GM04503 (cell line): ENCODE results near the gene GDF7.

Source experiments
- DNase-seq: peaks from one replicate; pipeline ENCODE4 v3.0.0-alpha.2; 2012; ENCODE audit warnings: low read depth

The GDF7 gene

GRCh38 chr2:20661421-20662307 is 5.3 kb upstream of the GDF7 start:
- no peak for DNase-seq

DNA sequence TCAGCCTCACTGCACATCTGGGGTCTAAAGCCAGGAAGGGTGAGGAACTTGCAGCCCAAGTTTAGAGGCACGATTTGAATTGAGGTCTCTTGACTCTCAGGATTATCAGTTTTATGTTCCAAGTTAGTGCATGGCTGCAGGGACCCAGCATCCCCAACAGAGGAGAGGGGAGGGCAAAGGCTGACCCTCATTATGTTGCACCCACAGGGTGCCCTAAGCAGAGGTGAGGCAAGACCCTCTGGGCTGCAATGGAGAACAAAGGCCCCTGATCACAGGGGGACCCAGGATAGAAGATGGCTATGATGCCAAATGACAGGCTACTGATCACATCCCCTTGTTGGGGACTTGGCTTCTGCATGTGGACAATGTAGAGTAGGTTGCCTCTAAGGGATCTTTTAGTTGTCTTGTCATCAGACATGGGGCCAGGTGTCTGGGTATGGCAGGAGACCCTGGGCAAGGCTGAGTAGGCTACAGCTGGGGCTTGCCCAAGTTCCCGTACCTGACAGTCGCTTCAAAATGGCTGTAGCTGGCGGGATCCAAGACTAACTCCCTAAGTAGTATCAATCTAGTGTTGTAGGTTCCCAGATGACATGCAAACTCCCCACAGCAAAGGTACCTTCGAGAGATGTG is 4.5 kb upstream of the GDF7 start:
- DNase-seq, result no peak

DNA sequence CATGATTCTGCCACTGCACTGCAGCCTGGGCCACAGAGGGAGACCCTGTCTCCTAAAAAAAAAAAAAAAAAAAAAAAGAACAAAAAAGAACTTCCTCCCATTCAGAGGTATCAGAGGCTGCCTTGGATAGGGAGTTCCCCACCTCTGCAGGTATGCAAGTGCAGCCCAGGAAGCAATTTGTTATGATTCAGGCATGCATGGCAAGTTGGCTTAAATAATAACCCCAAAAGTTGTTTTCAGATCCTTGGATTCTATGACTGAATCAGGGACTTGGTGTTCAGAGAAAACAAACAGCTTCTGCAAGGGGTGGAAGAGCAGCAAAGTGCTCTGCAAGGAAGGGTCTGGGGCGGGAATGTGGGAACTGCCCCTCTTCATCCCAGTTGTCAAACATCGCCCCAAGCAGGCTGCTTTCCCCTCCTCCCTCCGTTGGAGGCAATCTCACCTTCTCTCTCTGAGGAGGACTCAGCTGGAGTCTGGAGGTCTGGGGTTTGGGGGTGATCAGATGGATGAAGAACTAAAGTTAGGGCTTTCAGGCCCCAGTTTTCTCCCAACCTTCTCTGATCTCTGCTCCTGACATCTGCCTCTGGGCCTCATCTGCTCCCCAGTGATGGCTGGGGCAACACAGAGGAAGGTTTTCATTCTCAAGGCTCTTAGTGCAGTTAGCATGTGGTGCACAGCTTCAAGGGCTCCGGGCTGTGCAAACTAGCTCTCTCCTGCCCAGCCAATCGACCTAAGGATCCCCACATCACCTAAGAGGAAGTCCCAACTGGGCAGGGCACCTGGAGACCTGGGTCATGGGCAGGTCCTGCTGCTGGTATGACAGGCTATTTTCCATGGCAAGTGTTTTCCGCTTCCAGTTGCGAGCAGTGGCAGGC is 3.5 kb upstream of the GDF7 start:
- DNase-seq, result no peak

DNA sequence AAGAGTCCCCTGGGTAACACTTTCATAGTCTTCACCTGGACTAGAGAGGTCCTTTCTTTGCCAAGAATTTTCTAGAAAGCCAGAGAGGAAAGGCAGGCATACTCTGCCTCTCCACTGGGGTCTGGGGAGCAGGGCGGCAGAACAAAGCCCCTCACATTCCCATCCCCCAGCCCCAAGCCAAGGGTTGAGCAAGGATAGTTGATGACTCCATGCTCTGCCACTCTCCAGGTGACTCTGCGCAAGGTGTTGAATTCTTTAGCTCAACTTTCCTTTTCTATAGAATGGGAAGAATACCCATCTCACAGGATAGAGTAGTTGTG is 2.9 kb upstream of the GDF7 start:
- no peak for DNase-seq

DNA sequence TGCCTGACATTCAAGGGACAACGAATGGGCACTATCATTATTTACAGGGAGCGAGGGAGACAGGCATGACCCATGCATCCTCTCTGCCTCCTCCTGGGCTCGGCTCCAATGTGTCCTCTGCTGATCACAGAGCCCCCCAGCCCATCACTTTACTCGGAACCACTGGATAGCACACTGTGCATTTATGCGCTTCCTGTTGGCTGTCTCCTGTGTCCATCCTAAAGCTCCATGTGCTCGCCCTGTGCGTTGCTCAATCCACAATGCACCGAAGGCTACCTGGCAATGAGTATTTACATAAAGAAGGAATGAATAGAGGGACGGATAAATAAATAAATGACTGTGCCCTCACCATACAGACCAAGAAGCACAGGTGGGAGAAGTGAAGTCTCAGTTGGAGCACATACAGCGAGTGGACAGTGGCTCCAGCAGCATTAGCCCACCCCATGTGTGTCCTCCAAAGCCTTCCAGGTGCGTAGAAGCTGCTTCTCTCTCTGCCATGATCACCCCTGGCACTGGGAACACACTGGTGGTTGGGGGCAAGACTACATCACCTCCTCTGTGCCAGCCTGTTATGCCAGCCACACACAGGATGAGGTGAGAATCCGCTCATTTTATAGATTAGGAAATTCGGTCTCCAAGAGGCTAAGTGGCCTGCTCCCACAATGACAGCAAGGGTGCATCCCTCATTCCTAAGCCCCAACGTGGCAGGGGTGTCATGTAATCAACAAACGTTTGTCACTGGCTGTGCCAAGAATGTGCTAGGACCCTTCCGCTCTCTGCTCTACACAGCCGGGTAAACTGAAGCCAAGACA is 2.3 kb upstream of the GDF7 start:
- no peak for DNase-seq

DNA sequence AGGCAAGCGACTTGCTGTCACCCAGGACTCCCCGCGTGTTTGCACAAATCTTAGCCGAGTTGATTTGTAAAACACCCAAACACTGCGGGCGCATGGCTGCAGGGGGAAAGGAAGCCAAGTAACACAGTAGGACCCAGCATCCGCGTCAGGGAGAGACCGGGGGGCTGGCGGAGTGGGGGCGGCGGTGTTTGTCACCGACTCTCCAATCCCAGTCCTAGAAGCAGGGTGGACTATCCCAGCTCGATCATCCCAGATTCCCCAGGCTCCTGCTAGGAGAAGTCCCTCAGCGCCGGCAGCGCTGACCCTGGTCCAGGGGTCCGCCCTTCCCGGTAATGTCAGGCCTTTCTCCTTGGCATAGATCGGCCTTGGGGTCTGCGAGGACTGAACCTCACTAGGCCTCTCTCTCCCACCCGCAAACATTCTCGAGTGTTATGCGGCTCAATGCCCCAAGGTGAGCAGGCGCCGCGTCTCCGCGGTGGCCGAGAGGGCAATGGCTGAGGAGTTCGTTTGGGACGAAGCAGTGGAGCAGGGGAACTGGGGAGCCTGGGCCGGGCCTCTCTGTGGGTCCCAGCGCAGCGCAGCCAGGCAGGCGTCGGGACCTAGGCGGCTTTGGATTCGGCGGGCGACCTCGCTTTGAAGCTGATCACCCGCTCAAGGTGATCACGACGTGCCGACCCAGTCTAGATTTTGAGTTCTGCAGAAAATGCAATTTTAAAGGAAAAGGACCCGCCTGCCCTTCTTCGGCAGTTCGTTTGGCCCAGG is 1.5 kb upstream of the GDF7 start:
- no peak for DNase-seq

DNA sequence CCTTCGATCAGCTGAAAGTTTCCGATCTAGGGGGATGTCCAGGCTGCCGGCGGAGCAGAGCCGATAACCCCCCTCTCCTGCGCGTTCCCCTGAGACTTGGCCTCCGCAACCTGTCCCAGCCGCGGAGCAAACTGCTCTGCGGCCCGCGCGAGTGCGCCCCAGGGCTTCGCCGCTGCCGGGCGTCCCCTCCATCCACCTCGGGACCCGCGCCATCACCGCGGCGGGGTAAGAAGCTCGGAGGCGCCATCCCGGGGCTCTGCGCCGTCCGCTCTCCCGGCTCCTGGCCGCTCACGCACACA is 990 bp upstream of the GDF7 start:
- DNase-seq, result no peak

DNA sequence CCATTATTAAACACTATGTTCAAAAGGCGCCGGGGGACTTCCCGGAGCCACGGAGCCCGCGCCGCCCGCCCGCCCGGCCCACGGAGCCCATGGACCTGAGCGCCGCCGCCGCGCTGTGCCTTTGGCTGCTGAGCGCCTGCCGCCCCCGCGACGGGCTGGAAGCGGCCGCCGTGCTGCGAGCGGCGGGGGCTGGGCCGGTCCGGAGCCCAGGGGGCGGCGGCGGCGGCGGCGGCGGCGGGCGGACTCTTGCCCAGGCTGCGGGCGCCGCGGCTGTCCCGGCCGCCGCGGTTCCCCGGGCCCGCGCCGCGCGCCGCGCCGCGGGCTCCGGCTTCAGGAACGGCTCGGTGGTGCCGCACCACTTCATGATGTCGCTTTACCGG is 197 bp downstream of the GDF7 start:
- DNase-seq, result no peak

GRCh38 chr2:20667531-20668401 is 822 bp downstream of the GDF7 start:
- no peak for DNase-seq

DNA sequence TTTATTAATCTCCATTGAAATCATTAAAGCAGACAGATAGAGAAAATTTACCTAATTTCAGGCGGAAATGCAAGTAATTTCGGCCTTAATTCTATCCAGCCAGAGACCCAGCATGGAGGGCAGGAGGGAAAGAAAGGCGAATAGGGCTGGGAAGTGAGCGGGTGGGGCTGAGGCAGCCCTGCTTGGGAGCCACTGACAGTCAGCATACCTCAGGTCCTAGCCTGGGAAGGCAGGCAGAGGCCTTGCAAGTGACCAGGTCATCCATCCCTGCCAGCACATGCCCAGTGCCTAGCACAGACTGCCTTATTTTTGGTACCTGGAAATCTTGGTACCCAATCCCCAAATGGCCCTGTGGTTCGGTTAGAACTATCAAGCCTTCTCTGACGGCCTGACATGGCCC is 1.5 kb downstream of the GDF7 start:
- DNase-seq, result no peak

DNA sequence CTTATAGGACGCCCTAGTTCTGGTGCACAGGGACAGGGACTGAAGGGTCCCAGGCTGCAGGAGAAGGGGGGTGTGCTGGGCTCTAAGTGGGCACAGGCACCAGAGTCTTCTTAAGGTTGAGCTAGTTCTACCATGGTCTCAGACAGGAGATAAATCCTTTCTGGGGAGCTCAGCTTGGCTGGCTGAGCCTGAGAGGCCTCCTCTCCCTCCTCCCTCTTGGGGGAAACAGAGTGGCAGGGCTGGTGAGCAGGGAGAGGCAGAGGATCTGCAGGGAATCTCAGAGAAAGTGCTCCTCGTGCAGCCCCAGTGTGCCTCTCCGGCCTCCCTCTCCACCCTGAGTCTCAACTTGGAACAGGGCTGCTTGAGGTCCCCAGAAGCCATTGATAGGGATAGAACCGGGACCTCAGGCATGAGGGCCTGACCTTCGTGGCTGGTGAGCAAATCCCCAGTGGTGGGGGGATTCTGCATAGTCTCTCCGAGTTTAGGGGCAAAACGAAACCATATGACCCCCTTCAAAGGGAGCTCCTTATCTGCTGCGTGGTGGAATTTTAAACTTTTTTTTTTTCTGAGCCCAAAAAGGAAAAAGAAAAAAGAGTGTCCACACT is 2.0 kb downstream of the GDF7 start:
- no peak for DNase-seq

- no peak for DNase-seq
These were observed 2.8 kb downstream of the GDF7 start for GRCh38 chr2:20669562-20670314.

DNA sequence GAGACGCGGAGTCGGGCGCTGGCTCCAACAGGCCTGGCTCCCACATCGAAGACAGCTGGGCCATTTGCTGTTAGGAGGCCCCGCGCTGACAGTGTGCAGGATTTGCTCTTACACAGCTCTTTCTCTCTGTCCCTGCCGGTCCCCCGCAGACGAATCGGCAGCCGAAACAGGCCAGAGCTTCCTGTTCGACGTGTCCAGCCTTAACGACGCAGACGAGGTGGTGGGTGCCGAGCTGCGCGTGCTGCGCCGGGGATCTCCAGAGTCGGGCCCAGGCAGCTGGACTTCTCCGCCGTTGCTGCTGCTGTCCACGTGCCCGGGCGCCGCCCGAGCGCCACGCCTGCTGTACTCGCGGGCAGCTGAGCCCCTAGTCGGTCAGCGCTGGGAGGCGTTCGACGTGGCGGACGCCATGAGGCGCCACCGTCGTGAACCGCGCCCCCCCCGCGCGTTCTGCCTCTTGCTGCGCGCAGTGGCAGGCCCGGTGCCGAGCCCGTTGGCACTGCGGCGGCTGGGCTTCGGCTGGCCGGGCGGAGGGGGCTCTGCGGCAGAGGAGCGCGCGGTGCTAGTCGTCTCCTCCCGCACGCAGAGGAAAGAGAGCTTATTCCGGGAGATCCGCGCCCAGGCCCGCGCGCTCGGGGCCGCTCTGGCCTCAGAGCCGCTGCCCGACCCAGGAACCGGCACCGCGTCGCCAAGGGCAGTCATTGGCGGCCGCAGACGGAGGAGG is 3.5 kb downstream of the GDF7 start:
- no peak for DNase-seq

- no peak for DNase-seq
These were observed 4.2 kb downstream of the GDF7 start for GRCh38 chr2:20671036-20671735.

DNA sequence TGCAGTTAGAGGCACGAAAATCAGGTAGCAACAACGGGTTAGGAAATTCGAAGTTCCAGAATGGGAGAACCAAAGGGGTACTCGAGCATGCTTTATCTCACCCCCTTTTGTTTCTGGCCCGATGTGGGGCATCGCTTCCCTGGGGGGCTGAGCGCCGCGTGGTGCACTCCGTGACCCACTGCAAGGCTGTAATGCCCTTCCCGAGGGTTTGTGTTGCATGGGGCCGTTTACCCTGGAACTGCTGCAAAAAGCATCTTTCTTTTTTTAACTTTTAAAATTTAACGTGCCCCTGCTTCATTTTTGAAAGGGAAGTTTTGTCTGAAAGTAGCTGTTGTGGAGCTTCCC is 4.8 kb downstream of the GDF7 start:
- DNase-seq, result no peak

DNA sequence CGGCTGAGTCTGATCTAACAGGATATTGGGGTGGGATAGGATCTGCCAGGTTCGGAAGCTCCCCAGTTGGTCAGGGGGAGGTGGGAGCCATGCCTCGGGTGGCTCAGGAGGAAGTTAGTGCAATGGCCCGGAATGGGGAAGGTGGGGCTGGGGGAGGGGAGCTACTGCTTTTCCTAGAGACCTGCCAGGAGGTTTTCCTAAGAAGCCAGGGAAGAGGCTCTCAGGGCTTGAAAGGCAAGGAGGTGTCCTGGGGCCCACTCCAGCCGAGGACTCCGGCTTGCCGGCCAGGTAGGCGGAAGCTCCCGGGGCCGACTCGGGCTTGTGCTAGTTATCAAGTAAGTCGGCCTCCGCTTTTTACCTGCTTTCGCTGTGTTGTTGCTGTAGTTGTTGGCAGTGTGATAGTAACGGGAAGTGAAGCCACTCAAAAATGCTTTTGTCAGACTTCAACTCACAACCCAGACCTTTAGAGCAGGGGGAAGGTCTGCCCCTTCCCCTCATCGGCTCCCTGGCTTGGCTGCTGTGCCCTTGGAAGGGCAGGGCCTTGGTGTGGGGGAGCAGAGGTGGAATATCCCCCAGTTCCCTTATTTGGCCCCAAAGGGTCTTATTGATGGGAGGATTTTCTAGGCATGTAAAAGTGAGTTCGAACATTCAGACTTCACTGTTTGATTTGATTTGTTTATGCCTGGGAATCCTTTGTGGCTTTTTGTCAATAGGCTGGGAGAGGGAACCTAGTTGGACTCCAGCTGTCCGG is 5.4 kb downstream of the GDF7 start:
- no peak for DNase-seq

DNA sequence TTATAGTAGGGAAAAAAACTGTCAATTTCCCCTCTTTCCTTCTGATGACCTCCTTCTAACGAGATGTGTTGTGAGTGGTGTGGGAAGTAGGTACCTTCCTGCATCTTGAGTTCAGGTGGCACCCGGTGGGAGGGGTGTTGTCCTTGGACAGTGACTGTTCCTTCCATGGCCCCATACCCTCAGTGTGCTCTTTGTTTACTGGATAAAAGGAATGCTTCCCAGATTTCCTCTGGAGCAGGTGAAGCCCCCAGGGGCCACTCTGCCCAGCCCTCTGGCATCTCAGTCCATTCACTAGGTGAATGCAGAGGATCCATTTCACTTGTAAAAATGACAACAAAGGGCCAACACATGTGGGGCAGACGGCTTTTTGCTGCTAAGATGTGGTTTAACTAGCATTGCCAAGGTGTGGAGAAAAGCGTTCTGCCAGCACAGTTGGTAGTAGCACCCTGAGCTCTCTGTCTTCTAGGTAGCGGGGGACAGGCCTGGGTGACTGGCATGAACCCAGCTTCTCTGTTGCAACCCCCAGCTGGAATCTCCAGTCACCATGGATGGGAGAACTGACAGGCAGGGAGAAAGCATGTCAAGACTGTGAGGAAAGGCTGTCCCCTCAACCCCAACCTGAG is 6.9 kb downstream of the GDF7 start:
- no peak for DNase-seq
